Measurements from ENCODE around the gene PIK3C2G.

DNA sequence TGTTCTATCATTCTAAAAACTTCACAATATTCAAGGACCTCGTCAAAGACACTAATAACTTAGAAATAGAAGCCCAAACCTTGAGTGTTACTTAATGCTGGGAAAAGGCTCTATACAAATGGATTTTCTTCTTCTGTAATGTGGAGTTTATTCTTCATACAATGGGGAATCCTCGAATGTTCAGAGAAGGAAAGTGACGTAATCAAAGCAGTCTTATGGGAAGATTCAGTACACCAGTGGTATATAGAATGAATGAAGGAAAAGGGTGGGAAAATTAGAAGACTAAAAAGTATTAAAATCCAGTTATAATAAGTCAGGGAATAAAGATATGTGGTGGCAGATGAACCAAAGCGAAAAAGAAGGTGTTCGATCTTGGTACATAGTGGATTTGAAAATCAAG lies 370.0 kb downstream of the PIK3C2G start:
- TF ChIP-seq FOXK2 (IDR thresholded peaks at IDR 0.05) (no peak), HDGF (IDR thresholded peaks at IDR 0.05; ENCODE audit: borderline replicate concordance) (no peak), ZNF384 (IDR thresholded peaks at IDR 0.05) (no peak), SP1 (IDR thresholded peaks at IDR 0.05) (no peak), SUZ12 (IDR thresholded peaks at IDR 0.05) (no peak), FOXM1 (IDR thresholded peaks at IDR 0.05; ENCODE audit: borderline replicate concordance) (no peak)

All from HEK293T (cell line).